SK-N-MC (cell line): ENCODE data around the gene C6orf132.

ENCODE experiments used
- EZH2 ChIP-seq: fragments of 200-600 bp; sonication (generic); IDR thresholded peaks from one replicate; pipeline ENCODE4 v1.6.1; 2017; ENCODE audit warnings: antibody characterized with exemption
- POLR2AphosphoS5 ChIP-seq: IDR thresholded peaks from 2 replicates; pipeline ENCODE4 v1.6.1; 2012; ENCODE audit warnings: mild to moderate bottlenecking, low read depth, low read length, borderline replicate concordance

GRCh38 chr6:42120895-42121865, 21.2 kb downstream of the C6orf132 start:
- TF ChIP-seq EZH2 (no peak), POLR2AphosphoS5 (no peak)
